Panc1 (cell line): ENCODE measurements around the gene HDLBP. TPM values are rescaled to one million over a fixed set of nuclear protein-coding genes. Genes with fewer than 3 reads are reported as not detected.

Experiments
- ATAC-seq: fragments of 200-7000 bp; cut with Tn5 transposase; 2 replicates; pipeline ENCODE4 v1.9.1; 2020; ENCODE audit warnings: mild to moderate bottlenecking, moderate library complexity
- BruUV-seq: library from RNA; stranded (reverse); fragments of 400-500 nt; replicated peaks from 2 replicates; lab custom pipeline; 2021; lab: Mats Ljungman, UMichigan
- CTCF ChIA-PET: fragments of 300-600 bp; sonication (Branson Sonifier 250); formaldehyde crosslinking; loops from one replicate; lab custom pipeline; 2022; ENCODE audit warnings: antibody characterized with exemption; lab: Charles Lee
- POLR2A ChIA-PET: fragments of 300-600 bp; sonication (Branson Sonifier 250); formaldehyde crosslinking; loops from one replicate; lab custom pipeline; 2022; ENCODE audit warnings: antibody characterized with exemption; lab: Charles Lee
- DNase-seq: peaks from one replicate; pipeline ENCODE4 v3.0.0-alpha.2; 2010; ENCODE audit warnings: low read depth, low spot score
- H3K27ac ChIP-seq: 2 replicates; pipeline ENCODE4 v1.5.1; 2011; ENCODE audit warnings: mild to moderate bottlenecking, low read length, inconsistent platforms
- H3K27me3 ChIP-seq: fragments of 200-500 bp; sonication (Bioruptor generic); 2 replicates; pipeline ENCODE4 v1.6.0; 2014; ENCODE audit warnings: low read length, inconsistent platforms; ENCODE audit not compliant: control insufficient read depth, insufficient read depth
- H3K36me3 ChIP-seq: fragments of 200-500 bp; sonication (Bioruptor generic); 2 replicates; pipeline ENCODE4 v1.5.1; 2014; ENCODE audit warnings: inconsistent platforms, mild to moderate bottlenecking, low read length, moderate library complexity; ENCODE audit not compliant: control insufficient read depth, insufficient read depth
- H3K4me1 ChIP-seq: 2 replicates; pipeline ENCODE4 v1.5.1; 2011; ENCODE audit warnings: inconsistent platforms, mild to moderate bottlenecking, low read length, moderate library complexity; ENCODE audit not compliant: control insufficient read depth, insufficient read depth
- H3K4me3 ChIP-seq, 2 experiments: 2 replicates each; pipeline ENCODE4 v1.5.1; 2011 to 2012; ENCODE audit warnings: low read depth in 2 of 2, low read length in 2 of 2, mild to moderate bottlenecking in 2 of 2, inconsistent platforms in 1 of 2, moderate library complexity in 1 of 2
- H3K9me3 ChIP-seq: fragments of 200-500 bp; sonication (Bioruptor generic); 2 replicates; pipeline ENCODE4 v1.5.1; 2014; ENCODE audit warnings: low read depth, mild to moderate bottlenecking, inconsistent platforms, low read length, moderate library complexity; ENCODE audit not compliant: control insufficient read depth, insufficient read depth
- CTCF ChIP-seq: fragments of 450-650 bp; IDR thresholded peaks from 2 replicates; pipeline ENCODE4 v1.5.1; 2017; ENCODE audit warnings: mild to moderate bottlenecking
- POLR2AphosphoS5 ChIP-seq: IDR thresholded peaks from 2 replicates; pipeline ENCODE4 v1.6.1; 2012; ENCODE audit warnings: mild to moderate bottlenecking, low read depth, low read length, moderate library complexity
- REST ChIP-seq, 2 experiments: IDR thresholded peaks; 2 replicates each; pipeline ENCODE4 v1.6.1; 2011 to 2012; ENCODE audit warnings: low read depth in 2 of 2, control low read depth in 1 of 2, low read length in 1 of 2, mild to moderate bottlenecking in 1 of 2, moderate library complexity in 1 of 2; ENCODE audit not compliant: insufficient read depth in 1 of 2
- SIN3A ChIP-seq: IDR thresholded peaks from 2 replicates; pipeline ENCODE4 v1.6.1; 2012; ENCODE audit warnings: low read depth, mild to moderate bottlenecking, low read length, moderate library complexity, borderline replicate concordance; ENCODE audit not compliant: insufficient read depth
- TCF7L2 ChIP-seq: IDR thresholded peaks from 2 replicates; pipeline ENCODE4 v1.6.1; 2011; ENCODE audit warnings: mild to moderate bottlenecking, low read depth, low read length, inconsistent platforms
- in situ Hi-C: cut with HindIII; loops from 2 replicates; pipeline ENCODE4 v1.10.0; 2016; ENCODE audit warnings: low sequenced_read_pairs, low pct_unique_long_range_greater_than_20kb
- intact Hi-C: fragments of 100-400 bp; cut with micrococcal nuclease; formaldehyde crosslinking; loops from one replicate; pipeline ENCODE4 v1.10.0; 2022; ENCODE audit not compliant: unreplicated experiment
- total RNA-seq: library from RNA; stranded (reverse); gene quantifications from one replicate; pipeline ENCODE4 v1.2.1, GENCODE V29; 2021; ENCODE audit not compliant: unreplicated experiment

HDLBP gene
- total RNA-seq, 1 experiment from 2014 or later: 656 TPM

- TF ChIP-seq TCF7L2: no peak
- no peak for TF ChIP-seq REST (IDR thresholded peaks at IDR 0.05; ENCODE audit: insufficient read depth in 1 of 2, low read depth in 2 of 2, low read length in 1 of 2)
- TF ChIP-seq POLR2AphosphoS5: no peak
- TF ChIP-seq SIN3A: no peak
- ATAC-seq: no peak
- Histone ChIP-seq H3K4me1 (no peaks in the 10 kb centered on the region), H3K4me3 (no peak overlapping the region), H3K27me3 (no peaks in the 10 kb centered on the region), H3K36me3 (no peaks in the 10 kb centered on the region), H3K9me3 (no peaks in the 10 kb centered on the region), H3K27ac (no peak overlapping the region)
- ChIA-PET CTCF (no interaction called here), POLR2A (interaction anchor here (0.6 kb wide), 1 partner anchor 27 kb away, joined by 3 read pairs; no protein-coding TSS in a partner anchor)
- intact Hi-C loops (no loop called here), in situ Hi-C loops (no loop called here)
- BruUV-seq: no TSS peak
- no peak for DNase-seq
Measured at GRCh38 chr2:241182531-241183133, 132.8 kb downstream of the HDLBP start.

DNA sequence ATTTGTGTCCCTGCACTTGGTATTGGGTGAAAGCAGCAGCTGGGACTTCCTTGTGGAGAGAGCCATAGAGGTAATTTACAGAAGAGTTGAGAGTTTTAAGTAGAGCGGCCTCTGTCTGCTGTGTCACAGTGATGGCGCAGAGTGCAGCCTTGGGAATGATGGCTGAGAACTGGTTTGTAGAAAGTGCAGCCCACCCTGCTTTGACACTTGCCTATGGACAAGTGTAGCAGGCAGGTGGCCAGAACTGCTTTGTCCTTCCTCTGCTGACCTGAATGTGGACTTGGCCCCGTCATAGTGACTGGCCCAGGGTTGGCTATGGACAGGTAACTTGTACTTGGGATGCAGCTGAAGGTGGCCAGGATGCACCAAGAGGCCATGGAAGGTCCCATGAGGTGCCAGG is 133.3 kb downstream of the HDLBP start:
- DNase-seq (no peak), ATAC-seq (no peak)
- TF ChIP-seq SIN3A (no peak), CTCF (no peak), POLR2AphosphoS5 (no peak), TCF7L2 (no peak), REST (IDR thresholded peaks at IDR 0.05; ENCODE audit: insufficient read depth in 1 of 2, low read depth in 2 of 2, low read length in 1 of 2) (no peak)
- Histone ChIP-seq H3K27me3 (no peaks in the 10 kb centered on the region), H3K36me3 (no peaks in the 10 kb centered on the region), H3K4me1 (no peaks in the 10 kb centered on the region), H3K9me3 (no peaks in the 10 kb centered on the region), H3K4me3 (no peak overlapping the region), H3K27ac (no peak overlapping the region)
- ChIA-PET CTCF (no interaction called here), POLR2A (no interaction called here)
- intact Hi-C loops: no loop called here
- no TSS peak for BruUV-seq
- in situ Hi-C loops: no loop called here
